Epithelial cell of prostate (primary cell): ENCODE measurements around the gene RPS14.

Experiments
- DNase-seq: peaks from one replicate; pipeline ENCODE4 v3.0.0-alpha.2; 2011; ENCODE audit warnings: low read depth, low spot score
- H3K27ac ChIP-seq: fragments of 450-650 bp; 2 replicates; pipeline ENCODE4 v1.5.1; 2017; ENCODE audit warnings: mild to moderate bottlenecking

RPS14 gene

DNA sequence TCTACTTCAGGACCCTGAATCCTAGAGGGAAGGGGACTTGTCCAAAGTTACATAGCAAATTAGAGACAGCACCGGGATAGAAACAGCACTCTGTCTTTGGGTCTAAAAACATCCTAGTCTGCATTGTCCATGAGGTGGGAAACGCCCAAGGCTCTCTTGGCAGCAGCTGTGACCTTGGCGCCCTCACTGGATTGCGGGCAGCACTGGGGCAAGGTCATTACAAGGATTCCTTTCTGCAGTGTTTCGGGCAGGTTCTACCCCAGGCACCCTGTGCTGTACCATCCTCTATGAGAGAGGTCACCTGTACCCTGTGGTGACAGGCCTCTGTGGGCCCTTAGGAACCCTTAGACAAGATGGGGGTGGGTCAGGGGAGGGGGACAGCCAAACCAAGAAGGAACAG, 45.4 kb downstream of the RPS14 start:
- H3K27ac ChIP-seq: no peak overlapping the region
- DNase-seq: no peak

DNA sequence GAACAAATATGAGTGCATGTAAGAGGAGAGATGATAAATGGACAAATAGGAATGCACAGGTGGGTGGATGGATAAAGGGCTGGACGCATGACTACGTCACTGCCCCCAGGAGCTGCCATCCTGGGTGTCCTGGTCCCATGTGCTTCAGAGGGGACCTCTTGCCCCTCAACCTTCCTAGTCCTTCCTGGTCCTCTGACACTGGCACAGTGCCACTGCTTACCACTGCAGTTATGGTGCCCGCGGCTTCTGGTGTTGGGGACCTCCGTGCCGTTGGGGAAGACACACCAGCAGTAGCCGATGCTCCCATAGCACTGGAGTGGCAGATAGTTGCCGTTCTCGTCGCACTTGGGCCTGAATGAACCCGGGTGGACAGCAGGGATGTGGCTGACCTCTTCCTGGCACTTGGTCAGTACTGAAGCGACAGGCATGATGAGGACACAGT, 46.6 kb downstream of the RPS14 start:
- no peak for DNase-seq
- no peak overlapping the region for H3K27ac ChIP-seq

DNA sequence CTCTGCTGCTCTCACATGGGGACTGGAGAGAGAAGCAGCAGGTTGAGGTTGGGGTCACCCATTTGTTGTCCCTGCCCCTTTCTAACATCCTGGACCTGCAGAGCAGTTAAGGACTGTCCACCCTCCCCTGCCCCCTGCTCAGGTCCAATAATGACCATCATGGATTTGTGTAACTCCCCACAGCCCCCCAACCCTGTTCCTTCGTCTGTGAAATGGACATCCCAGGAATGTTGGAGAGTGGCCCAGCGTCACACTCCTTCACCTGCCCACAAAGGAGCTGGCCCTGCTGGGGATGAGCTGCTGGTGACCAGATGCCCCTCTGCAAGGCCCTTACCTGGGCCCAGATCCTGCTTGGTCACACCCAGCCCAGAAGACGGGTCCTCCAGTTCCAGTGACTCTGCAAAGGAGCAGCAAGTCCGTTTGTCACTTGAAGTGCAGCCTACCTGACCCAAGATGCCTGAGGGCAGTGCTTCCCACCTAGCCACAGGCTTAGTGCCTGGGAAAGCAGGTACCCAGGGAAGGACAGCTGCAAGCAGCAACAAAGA, 47.2 kb downstream of the RPS14 start:
- DNase-seq: no peak
- no peak overlapping the region for H3K27ac ChIP-seq

DNA sequence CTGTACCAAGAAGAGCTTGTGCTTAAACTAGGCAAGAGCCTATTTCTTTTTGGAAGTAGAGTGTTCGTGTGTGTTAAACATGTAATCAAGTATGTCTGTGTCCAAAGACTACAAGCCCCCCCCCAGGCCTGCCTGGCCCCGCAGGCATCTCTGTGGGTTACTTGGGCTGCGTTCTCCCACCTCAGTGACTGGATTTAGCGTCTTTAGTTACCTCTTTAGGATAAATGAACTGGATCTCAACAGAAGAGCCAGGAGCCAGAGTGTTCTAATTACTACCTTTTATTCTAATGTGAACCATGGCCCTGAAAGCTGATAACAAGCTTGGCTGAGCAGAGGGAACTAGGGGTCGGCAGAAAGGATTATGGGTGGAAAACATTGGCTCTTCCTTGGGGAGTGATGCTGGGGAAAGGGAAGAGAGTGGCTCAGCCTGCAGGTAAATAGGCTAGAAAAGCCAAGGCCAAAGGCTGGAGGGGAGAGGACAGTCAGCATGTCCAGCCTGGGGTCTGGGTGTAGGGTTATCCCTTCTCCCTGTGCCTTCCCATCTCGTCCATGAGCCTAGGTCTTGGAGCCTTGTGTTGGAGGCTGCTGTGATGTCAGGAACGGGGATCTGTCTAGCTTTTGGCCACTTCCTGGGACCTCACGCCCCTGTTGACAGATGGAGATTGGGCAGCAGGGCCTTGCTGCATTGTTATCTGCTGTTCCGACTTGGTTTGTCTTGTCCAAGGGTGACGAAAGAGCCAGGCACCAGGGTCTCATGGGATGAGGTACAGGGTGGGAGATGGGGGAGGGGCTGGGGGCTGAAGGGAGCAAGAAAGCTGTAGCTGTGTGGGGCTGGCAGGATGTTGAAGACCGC, 47.9 kb downstream of the RPS14 start:
- no peak overlapping the region for H3K27ac ChIP-seq
- DNase-seq: no peak

DNA sequence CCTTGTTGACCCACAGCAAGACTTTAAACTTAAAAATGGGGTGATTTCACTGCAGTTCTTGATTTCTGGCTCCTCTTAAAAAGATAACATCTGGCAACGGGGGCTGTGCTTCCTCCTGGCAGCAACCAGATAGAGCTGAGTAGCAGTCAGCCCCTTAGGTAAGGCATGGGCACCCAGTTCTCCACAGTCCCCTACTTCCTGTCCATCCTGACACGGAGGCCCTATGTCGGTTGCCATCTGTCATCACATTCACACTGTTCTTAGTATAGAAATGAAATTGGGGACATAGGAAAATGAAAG, 48.5 kb downstream of the RPS14 start:
- no peak for DNase-seq
- H3K27ac ChIP-seq: no peak overlapping the region

DNA sequence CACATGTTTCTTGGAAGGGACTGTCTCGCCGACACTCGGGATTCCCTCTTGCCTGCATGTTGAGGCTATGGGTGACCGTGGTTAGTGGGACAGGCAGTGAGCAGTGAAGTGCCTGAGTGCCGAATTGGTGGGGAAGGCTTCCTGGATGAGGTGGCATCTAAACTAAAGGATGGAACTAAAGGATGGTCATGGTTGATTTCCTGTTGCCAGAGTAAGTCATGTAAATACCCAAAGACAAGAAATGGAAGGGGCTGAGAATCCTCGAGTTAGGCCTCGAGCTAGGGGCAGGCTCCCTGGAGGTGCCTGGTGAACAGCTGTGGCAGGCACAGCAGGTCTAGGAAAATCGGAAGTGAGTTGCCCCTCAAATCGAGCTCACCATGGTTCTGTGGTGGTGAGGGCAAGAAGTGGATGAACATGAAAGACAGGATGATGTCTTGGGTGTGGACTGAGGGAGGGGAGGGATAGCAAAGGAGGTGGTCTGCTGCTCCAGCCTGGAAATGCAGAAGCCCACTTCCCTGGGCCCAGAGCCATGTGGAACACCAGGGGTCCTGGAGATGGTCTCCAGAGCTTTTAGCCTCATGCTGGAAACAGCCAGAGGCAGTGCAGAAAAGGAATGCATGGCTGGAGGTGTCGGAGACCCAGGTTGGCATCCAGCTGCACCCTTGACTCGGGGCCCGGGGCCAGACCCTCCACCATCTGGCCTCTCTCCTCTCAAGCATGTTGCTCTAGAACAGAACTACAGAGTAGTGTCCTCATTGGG, 49.0 kb downstream of the RPS14 start:
- H3K27ac ChIP-seq: no peak overlapping the region
- DNase-seq: no peak

DNA sequence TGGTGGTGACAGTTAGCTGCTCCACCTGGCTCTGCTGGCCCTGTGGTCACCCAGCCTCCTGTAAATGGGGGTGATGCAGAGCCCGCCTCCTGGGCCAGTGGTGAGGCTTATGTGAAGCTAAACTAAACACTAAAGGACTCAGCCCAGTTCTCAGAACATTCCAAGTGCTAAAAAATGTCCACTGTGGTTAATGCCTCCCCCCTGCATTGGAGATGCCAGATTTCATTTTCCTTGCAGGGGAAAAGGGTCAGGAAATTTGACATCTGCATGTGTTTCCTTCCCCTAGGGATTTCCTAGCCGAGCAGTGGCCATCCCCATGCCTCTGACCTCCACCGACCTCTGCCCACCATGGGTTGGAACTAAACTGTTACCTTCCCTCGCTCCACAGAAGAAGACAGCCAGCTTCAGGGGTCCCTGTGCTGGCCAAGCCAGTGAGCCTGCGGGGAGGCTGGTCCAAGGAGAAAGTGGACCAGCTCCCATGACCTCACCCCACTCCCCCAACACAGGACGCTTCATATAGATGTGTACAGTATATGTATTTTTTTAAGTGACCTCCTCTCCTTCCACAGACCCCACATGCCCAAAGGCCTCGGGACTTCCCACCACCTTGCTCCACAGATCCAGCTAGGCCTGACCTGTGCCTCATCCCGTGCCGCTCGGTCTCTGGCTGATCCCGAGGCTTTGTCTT, 49.9 kb downstream of the RPS14 start:
- no peak overlapping the region for H3K27ac ChIP-seq

DNA sequence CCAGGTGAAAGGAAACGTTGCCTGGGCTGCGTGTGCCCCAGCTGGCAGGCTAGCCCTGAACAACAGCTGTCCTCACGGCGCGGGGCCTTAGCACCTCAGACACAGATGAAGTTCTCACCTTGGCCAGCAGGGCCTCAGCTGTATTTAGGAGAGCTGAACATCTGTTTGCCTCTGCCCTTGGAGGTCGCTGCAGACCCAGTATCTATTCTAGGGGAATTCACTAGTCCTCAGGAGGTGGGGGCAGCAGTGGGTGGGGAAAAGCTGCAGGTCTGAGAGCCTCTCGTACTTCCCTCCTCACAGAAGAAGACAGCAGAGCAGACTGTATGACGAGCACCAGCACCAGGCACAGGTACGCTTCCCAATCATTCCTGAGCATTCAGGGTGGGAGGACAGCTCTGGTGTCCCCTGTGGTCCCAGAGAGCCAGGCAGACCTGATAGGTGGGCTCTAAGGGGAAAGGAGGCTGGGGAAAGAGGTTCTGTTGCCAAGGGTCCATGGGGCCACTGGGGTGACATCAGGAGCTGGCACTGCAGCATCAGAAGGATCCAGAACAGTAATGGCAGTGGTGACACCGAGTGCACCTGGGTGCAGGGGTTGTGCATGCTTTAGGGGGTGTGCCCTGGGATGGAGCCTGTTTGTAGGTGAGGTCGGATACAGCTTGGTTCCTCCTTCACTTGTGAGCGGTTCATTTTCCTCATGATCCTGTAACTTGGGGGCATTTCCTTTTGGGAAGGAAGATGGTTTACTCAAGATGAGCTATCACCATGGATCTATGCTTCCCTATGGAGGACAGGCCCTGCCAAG, 50.6 kb downstream of the RPS14 start:
- DNase-seq: no peak

More for the DNA sequence above, 49.9 kb downstream of the RPS14 start:
- DNase-seq: no peak

DNA sequence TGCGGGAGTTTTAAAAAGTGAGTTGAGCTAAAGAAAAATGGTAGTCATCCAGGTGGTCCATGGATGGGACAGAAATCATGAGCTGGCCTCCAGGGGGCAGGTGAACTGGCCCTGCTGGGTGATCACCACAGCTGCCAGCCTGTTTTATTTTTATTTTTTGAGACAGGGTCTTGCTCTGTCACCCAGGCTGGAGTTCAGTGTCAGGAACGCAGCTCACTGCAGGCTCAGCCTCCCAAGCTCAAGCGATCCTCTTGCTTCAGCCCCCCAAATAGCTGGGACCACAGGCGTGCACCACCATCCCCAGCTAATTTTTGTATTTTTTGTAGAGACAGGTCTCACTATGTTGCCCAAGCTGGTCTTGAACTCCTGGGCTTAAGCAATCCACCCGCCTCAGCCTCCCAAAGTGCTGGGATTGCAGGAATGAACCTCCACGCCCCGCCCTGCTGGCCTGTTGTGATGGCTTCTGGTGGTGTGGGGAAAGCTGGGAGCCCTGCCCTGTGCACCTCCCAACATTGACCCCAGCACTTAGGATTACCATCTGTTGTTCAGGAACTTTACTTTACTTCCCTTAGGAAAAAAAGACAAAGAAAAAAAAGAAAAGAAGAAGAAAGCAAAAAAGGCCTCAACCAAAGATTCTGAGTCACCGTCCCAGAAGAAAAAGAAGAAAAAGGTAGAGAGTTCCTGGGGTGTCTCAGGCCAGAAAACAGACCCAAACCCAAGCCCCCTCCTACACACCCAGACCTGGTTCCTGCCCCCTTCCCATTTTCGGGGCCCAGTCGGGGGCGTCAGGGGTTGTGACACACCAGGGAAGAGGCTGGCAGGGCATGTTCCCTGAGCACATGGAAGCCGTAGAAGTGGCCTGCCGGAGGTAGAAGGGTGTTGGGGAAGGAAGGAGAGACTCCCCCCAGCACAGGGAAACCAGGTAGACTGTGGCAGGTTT, 51.5 kb downstream of the RPS14 start:
- H3K27ac ChIP-seq: no peak overlapping the region

More for the DNA sequence above, 50.6 kb downstream of the RPS14 start:
- no peak overlapping the region for H3K27ac ChIP-seq

DNA sequence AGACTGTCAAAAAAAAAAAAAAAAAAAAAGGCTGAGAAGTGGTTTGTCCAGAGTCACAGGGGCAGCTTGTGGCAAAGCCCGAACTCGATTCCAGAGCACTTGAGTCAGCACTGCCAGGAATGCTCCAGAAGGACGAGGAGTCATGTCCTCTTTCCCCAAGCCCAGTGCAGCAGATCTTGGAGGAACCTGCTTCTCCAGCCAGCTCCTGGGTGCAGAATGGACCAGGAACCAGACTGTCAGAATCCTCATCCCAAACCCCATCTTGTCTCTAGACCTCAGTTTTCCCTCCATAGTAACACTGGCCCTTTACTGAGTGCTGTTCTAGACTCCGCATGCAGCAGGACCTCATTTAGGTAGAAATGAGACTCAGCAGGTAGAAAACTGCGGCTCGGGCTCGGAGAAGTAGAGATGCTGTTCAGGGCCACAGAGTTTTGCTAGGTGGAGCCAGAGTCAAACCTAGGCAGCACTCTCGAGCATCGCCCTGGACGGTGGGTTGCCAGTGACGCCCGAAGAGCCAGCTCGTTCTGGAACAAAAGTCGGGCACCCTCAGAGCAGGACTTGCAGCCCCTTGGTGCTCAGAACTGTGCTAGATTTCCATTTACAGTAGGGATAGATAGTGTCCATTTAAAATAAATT, 52.3 kb downstream of the RPS14 start:
- no peak for DNase-seq
- H3K27ac ChIP-seq: no peak overlapping the region

More for the DNA sequence above, 51.5 kb downstream of the RPS14 start:
- no peak for DNase-seq

DNA sequence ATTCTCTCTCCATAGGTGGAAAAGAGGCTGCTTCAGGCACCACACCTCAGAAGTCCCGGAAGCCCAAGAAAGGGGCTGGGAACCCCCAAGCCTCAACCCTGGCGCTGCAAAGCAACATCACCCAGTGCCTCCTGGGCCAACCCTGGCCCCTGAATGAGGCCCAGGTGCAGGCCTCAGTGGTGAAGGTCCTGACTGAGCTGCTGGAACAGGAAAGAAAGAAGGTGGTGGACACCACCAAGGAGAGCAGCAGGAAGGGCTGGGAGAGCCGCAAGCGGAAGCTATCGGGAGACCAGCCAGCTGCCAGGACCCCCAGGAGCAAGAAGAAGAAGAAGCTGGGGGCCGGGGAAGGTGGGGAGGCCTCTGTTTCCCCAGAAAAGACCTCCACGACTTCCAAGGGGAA, 53.3 kb downstream of the RPS14 start:
- H3K27ac ChIP-seq: no peak overlapping the region
- no peak for DNase-seq

DNA sequence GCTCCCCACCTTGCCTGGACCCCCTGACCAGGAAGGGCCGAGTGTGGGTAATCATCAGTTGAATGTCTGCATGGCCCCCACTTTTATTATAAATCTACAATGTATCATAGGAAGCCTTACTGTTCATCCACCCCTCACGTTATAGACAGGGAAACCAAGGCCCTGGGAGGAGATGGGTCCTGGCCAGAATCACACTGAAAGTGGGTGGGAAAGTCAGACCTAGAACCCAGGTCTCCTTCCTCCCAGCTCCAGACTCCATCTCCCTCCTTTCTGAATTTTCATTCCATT, 53.9 kb downstream of the RPS14 start:
- no peak for DNase-seq

DNA sequence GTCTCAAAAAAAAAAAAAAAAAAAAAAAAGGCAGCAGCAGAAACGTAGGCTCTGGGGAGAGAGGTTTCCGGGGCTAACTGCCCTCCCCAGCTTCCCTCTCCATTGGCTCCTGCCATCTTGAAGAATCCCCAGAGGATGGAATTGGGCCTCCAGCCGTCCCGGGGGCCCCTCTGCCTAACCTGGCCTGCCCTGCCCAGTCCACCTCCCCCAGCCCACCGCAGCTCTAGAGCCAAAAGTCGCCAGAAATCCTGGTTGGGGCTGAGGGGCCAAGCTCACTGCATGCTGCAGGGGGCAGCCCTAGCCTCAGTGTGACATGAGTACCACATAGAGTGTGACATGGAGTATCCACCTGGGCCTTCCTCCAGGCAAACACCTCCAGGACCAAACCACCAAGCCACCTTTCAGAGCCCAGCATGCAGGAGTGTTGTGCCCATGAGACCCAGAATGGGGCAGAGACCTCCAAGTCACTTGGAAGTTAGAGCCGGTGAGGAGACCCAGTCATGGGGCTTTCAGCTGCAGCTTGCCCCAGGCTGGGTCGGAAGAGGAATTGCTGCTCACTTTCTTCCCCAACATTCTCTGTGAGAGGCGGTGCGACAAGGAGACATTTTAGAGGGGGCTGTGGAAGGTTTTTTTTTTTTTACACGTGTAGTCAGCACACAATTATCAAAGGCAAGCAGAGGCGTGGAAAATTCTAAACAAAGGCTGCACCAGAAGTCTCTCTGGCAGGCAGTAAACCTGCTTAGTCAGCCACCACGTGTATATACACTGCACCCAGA, 54.4 kb downstream of the RPS14 start:
- DNase-seq: no peak
- H3K27ac ChIP-seq: no peak overlapping the region

More for the DNA sequence above, 53.9 kb downstream of the RPS14 start:
- H3K27ac ChIP-seq: no peak overlapping the region

DNA sequence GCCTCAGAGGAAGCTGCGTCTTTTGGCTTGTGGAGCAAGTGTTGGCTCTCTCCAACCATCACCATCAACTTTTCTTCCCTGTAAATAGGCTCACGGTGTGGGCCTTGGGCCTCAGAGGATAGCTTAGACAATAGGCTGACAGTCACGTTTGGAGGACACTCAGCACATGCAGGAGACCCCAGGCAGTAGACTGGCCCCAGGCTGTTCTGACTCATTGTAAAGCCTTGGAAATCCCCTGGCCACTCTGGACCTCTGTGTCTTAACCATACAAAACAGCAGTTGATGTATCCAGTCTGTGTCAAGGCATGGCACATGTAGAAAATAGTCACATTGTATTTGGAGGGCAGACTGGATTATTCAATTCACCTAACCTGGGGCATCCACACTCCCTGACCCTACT, 55.4 kb downstream of the RPS14 start:
- H3K27ac ChIP-seq: no peak overlapping the region
- DNase-seq: no peak

DNA sequence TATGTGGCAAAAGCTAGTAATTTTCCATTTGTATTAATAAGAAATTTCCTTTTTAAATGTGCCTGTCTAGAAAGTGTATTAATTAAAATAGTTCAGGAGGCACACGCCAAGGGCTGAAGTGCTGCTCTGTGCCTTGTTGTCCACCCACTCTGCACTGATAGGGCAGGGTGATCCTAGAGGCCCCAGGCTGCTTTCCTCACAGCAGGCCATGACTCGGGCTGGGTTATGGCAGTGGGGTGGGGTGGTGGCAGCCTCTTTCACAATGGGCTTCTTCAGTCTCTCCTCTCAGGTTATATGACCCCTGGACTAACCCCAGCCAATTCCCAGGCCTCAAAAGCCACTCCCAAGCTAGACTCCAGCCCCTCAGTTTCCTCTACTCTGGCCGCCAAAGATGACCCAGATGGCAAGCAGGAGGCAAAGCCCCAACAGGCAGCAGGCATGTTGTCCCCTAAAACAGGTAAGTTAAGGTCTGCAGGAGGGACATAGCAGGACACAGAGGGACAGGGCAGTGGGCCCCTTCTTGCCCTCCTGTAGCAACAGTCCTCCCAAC, 56.4 kb downstream of the RPS14 start:
- H3K27ac ChIP-seq: no peak overlapping the region
- DNase-seq: no peak

DNA sequence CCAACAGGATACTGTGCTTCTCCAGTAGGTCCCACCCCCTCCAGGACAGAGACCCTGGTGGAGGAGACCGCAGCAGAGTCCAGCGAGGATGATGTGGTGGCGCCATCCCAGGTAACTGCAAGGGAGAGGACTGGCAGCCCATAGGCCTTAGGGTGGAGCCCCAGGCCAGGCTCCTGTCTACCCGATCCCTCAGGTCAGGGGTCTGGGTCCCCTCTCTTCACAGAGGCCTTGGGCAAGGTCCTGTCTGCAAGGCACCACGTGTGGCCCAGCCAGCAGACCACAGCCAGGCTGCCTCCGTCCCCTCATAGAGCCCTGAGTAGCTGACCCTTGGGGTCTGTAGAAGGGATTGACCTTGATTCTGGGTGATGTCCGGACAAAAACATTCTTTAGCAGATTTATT, 56.9 kb downstream of the RPS14 start:
- no peak overlapping the region for H3K27ac ChIP-seq
- no peak for DNase-seq
